HUES48 (cell line): ENCODE measurements around the gene GAPT.

ENCODE experiments used
- H3K27ac ChIP-seq: one replicate; pipeline ENCODE4 v1.7.0; 2013; ENCODE audit warnings: low read depth, low read length, inconsistent platforms
- H3K27me3 ChIP-seq: 2 replicates; pipeline ENCODE4 v1.6.1; 2013; ENCODE audit warnings: mild to moderate bottlenecking, low read length; ENCODE audit not compliant: control insufficient read depth, insufficient read depth
- H3K36me3 ChIP-seq: 2 replicates; pipeline ENCODE4 v1.6.1; 2013; ENCODE audit warnings: low read length; ENCODE audit not compliant: control insufficient read depth, insufficient read depth
- H3K4me1 ChIP-seq: 2 replicates; pipeline ENCODE4 v1.6.1; 2013; ENCODE audit warnings: mild to moderate bottlenecking, low read length; ENCODE audit not compliant: control insufficient read depth, insufficient read depth
- H3K4me3 ChIP-seq: 2 replicates; pipeline ENCODE4 v1.5.1; 2013; ENCODE audit warnings: mild to moderate bottlenecking, low read depth, low read length
- H3K9ac ChIP-seq: 2 replicates; pipeline ENCODE4 v1.6.1; 2013; ENCODE audit warnings: mild to moderate bottlenecking, low read depth, low read length, moderate library complexity
- H3K9me3 ChIP-seq: 2 replicates; pipeline ENCODE4 v1.6.1; 2013; ENCODE audit warnings: low read length; ENCODE audit not compliant: control insufficient read depth, insufficient read depth

The GAPT gene

GRCh38 chr5:58455066-58455465, 36.2 kb upstream of the GAPT start:
- peaks cover 16% of the 10 kb centered on the region for H3K27me3 ChIP-seq
- H3K36me3 ChIP-seq = peaks cover 46% of the 10 kb centered on the region
- no peak overlapping the region for H3K4me3 ChIP-seq
- H3K9ac ChIP-seq = no peak overlapping the region
- no peaks in the 10 kb centered on the region for H3K9me3 ChIP-seq
- H3K4me1 ChIP-seq = 0 out of 2 replicates have a peak, but pooled peaks cover 5% of the 10 kb centered on the region
- no peak overlapping the region for H3K27ac ChIP-seq

GRCh38 chr5:58455480-58455879, 35.8 kb upstream of the GAPT start:
- Histone ChIP-seq H3K9ac (no peak overlapping the region), H3K36me3 (peaks cover 46% of the 10 kb centered on the region), H3K27me3 (peaks cover 16% of the 10 kb centered on the region), H3K27ac (no peak overlapping the region), H3K9me3 (no peaks in the 10 kb centered on the region), H3K4me1 (0 out of 2 replicates have a peak, but pooled peaks cover 5% of the 10 kb centered on the region), H3K4me3 (no peak overlapping the region)

GRCh38 chr5:58456026-58456425, 35.2 kb upstream of the GAPT start:
- no peak overlapping the region for H3K27ac ChIP-seq
- H3K4me3 ChIP-seq = no peak overlapping the region

GRCh38 chr5:58456486-58456885, 34.7 kb upstream of the GAPT start:
- H3K36me3 ChIP-seq = peaks cover 46% of the 10 kb centered on the region
- 0 out of 2 replicates have a peak, but pooled peaks cover 5% of the 10 kb centered on the region for H3K4me1 ChIP-seq
- H3K27me3 ChIP-seq = peaks cover 16% of the 10 kb centered on the region
- no peaks in the 10 kb centered on the region for H3K9me3 ChIP-seq
- no peak overlapping the region for H3K9ac ChIP-seq
- no peak overlapping the region for H3K27ac ChIP-seq
- H3K4me3 ChIP-seq = no peak overlapping the region

More at GRCh38 chr5:58456026-58456425, 35.2 kb upstream of the GAPT start:
- no peak overlapping the region for H3K9ac ChIP-seq
- H3K36me3 ChIP-seq = peaks cover 46% of the 10 kb centered on the region
- 0 out of 2 replicates have a peak, but pooled peaks cover 5% of the 10 kb centered on the region for H3K4me1 ChIP-seq
- no peaks in the 10 kb centered on the region for H3K9me3 ChIP-seq
- peaks cover 16% of the 10 kb centered on the region for H3K27me3 ChIP-seq

DNA sequence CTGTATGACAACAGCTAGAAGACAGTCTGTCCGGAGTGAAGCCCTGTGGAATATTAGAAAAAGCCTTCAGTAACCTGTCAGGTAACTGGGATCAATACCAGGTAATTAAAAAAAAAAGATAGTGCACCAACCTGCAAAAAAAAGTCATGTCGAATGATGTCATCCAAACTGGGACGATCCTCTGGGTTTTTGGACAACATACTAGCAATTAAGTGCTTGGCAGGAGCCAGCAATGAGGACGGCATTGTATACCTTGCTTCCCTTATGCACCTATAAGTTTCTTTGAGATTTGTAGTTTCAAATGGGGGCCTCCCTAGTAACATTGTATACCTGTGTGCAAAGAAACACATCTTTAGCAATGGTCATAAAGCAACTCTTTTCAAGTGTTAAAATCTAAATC, 34.2 kb upstream of the GAPT start:
- Histone ChIP-seq H3K4me1 (peaks cover 8% of the 10 kb centered on the region), H3K4me3 (peak overlapping the region; percentile 65; the same call in 1 of the 2 replicates), H3K9me3 (no peaks in the 10 kb centered on the region), H3K9ac (no peak overlapping the region), H3K27ac (no peak overlapping the region), H3K27me3 (peaks cover 16% of the 10 kb centered on the region), H3K36me3 (peaks cover 46% of the 10 kb centered on the region)

DNA sequence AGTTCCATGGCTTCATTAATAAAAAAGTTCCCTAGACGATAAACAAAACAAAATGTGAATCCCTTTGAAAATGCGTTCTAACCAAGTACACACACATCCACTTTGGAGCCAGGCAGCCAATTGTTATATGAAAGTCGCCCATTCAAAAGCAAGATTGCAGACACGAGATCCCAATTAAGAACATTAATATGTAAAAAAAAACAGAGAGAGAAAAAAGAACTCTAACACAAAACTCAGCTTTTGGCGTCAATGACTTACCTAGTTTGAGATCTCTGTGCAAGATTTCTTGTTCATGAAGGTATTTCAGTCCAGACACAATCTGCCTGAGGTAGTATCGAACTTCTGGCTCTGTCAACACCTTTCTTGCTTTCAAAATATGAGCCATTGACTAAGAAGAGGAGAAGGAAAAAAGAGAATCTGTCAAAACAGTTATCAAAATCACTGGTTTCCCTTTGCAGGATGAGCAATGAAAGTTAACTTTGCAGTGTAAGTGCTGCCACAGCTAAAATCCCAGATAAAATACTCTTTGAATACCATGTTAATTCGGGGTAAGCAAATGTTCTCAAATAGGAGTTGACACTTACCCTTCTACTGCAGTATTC, 33.0 kb upstream of the GAPT start:
- H3K9me3 ChIP-seq = no peaks in the 10 kb centered on the region
- peaks cover 13% of the 10 kb centered on the region for H3K4me1 ChIP-seq
- H3K4me3 ChIP-seq = peak overlapping the region; percentile 65
- peaks cover 16% of the 10 kb centered on the region for H3K27me3 ChIP-seq
- no peak overlapping the region for H3K9ac ChIP-seq
- H3K36me3 ChIP-seq = peaks cover 46% of the 10 kb centered on the region
- H3K27ac ChIP-seq = no peak overlapping the region

DNA sequence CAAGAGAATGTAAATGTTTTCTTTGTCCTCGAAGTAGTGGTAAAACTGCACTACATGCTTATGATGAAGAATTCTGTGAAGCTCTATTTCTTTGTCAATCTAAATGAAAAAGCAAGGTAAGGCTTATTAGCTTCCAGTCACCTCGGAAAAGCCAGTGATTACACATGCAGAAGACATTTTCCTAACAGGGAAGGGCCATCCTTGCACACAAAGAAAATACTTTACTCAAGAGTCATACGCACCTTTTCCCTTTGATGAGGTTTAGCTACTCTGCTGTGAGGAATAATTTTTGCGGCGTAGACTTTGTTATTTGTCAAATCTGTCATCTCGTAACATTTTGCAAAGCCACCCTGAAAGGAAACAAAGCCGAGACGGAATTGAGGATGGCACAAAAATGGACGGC, 32.5 kb upstream of the GAPT start:
- Histone ChIP-seq H3K36me3 (peaks cover 44% of the 10 kb centered on the region), H3K4me1 (peaks cover 13% of the 10 kb centered on the region), H3K27ac (peak overlapping the region; percentile 23), H3K4me3 (peak overlapping the region; percentile 65), H3K27me3 (peaks cover 16% of the 10 kb centered on the region), H3K9ac (peak overlapping the region; percentile 47; the same call in 1 of the 2 replicates), H3K9me3 (no peaks in the 10 kb centered on the region)

- H3K27me3 ChIP-seq = peaks cover 16% of the 10 kb centered on the region
- H3K9ac ChIP-seq = peak overlapping the region; percentile 47
- H3K9me3 ChIP-seq = no peaks in the 10 kb centered on the region
- peaks cover 13% of the 10 kb centered on the region for H3K4me1 ChIP-seq
- peak overlapping the region; percentile 65 for H3K4me3 ChIP-seq
- peaks cover 38% of the 10 kb centered on the region for H3K36me3 ChIP-seq
- H3K27ac ChIP-seq = peak overlapping the region; percentile 23
These were observed 31.9 kb upstream of the GAPT start for GRCh38 chr5:58459146-58460001.

DNA sequence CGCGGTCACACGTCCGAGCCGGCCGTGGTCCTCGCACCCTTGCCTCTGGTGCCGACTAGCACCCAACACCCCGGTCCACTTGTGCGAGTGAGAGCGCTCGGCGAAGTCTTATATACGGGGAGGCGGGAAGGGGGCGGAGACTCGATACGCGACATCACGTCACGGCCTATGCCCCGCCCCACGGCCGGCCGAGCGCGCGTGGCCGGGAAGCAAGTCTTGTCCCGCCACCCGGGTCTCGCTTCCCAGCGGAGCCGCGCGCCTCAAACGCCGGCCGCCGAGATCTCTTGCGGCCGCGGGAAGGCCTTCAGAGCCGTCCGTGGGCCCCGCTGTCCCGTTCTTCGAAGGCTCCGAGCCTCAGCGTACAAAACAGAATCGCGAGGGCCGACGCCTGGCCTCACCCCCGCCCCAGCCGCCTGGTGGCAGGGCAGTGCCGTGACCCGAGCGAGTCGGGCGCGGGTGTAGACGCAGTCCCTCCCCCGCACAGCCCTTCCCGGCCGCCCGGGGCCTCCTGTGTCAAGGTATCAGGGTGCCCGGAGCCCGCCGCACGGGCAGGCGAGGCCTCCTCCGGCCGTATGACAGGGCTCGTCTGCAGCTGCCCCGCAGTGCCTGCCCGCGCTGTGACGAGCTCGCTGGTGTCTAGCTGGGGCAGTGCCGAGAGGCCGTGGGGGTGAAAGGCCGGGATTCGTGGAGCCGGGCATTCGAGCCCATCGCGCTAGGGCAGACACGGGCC, 31.1 kb upstream of the GAPT start, which contains the start of gene PLK2:
Gene PLK2, minus strand, starts transcription at position 85 of the 730 bp plus-strand sequence. CDS start 127 bp downstream, outside the sequence.
- peaks cover 16% of the 10 kb centered on the region for H3K27me3 ChIP-seq
- H3K9ac ChIP-seq = peak within 1 kb of the TSS; percentile 47
- peak within 1 kb of the TSS; percentile 65 for H3K4me3 ChIP-seq
- H3K9me3 ChIP-seq = no peaks in the 10 kb centered on the region
- H3K36me3 ChIP-seq = peaks cover 30% of the 10 kb centered on the region
- H3K4me1 ChIP-seq = peaks cover 13% of the 10 kb centered on the region
- peak within 1 kb of the TSS; percentile 44 for H3K27ac ChIP-seq

DNA sequence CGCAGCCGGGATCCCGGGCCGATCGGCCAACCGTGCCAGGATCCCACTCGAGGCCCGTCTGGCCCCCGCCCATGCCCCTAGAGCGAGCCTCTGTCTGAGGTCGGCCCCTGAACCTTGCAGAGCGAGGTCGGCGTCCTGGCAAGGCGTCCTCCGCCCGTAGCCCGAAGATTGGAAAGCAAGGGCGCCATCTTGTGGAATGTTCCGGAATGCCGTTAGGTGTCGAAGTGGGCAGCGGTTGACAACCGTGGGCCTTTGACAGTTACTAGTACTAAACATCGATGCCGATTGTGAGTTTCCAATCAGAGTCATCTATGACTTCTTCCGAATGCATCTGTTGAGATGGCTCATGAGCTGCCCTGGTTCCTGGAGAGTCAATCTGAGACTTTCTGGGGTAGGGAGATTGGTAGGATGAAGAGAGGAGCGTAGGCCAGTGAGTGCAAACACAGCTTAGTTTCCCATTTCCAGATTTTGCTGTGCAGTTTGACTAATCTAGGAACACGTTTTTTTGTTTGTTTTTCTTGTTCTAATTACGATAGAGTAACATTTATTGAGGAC, 30.4 kb upstream of the GAPT start:
- Histone ChIP-seq H3K27me3 (peaks cover 16% of the 10 kb centered on the region), H3K9ac (0 out of 2 replicates have a peak overlapping the region, but pooled peaks have one; percentile 47), H3K4me1 (peaks cover 13% of the 10 kb centered on the region), H3K9me3 (no peaks in the 10 kb centered on the region), H3K36me3 (peaks cover 23% of the 10 kb centered on the region), H3K4me3 (peak overlapping the region; percentile 65), H3K27ac (peak overlapping the region; percentile 44)
